Cerebellar nuclear complex (tissue), 1 donor: ENCODE measurements around the gene ILF3.

ENCODE experiments used
- DNase-seq, 2 experiments: peaks; one replicate each; lab custom pipeline; 2025; lab: John Stamatoyannopoulos, UW

ILF3 gene

GRCh38 chr19:10730932-10731331, 76.8 kb downstream of the ILF3 start:
- DNase-seq = no peak

GRCh38 chr19:10735741-10736140, 81.6 kb downstream of the ILF3 start:
- DNase-seq = no peak

GRCh38 chr19:10736189-10736588, 82.0 kb downstream of the ILF3 start:
- no peak for DNase-seq

DNA sequence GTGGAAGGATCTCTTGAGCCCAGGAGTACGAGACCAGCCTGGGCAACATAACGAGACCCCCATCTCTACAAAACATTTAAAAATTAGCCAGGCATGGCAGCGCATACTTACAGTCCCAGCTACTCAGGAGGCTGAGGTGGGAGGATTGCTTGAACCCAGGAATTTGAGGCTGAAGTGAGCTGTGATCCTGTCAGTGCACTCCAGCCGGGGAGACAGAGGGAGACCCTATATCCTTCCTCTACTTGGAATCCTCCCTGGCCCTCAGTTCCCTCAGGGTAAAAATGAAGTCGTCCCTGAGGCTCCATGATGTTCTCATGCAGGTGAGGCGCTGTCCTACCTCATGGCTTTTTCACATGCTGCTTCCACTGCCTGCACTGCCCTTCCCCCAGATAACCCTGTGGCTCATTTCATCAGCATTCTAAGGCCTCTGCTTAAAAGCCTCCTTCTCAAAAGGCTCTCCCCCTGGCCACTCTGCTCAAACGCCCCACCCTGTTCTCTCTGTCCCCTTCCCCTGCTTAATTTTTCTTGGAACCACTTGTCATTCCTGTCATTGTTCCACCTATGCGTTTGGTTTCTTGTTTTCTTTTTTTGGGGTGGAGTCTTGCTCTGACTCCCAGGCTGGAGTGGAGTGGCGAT, 82.9 kb downstream of the ILF3 start:
- DNase-seq = no peak

- no peak for DNase-seq
Observed at GRCh38 chr19:10737722-10738121, 83.6 kb downstream of the ILF3 start.

- DNase-seq = no peak
Observed at GRCh38 chr19:10740798-10741197, 86.7 kb downstream of the ILF3 start.
